Peyer's patch (tissue), 4 donors: ENCODE results near the gene KSR2.

Source experiments
- POLR2A ChIP-seq, 2 donors: fragments of 450-650 bp; IDR thresholded peaks; one replicate each; pipeline ENCODE4 v1.5.1; 2017; ENCODE audit warnings: antibody characterized with exemption in 2 of 2, mild to moderate bottlenecking in 2 of 2, moderate library complexity in 2 of 2
- TF ChIP-seq, protein P1 (sequence below), 6 experiments: fragments of 450-650 bp in 4 of 6; fragments of 200-600 bp in 2 of 6; sonication (generic) in 1 of 6; IDR thresholded peaks; one replicate each; pipeline ENCODE4 v1.5.1; 2017 to 2019; ENCODE audit warnings: antibody characterized with exemption in 6 of 6, mild to moderate bottlenecking in 3 of 6, moderate library complexity in 1 of 6

DNA sequence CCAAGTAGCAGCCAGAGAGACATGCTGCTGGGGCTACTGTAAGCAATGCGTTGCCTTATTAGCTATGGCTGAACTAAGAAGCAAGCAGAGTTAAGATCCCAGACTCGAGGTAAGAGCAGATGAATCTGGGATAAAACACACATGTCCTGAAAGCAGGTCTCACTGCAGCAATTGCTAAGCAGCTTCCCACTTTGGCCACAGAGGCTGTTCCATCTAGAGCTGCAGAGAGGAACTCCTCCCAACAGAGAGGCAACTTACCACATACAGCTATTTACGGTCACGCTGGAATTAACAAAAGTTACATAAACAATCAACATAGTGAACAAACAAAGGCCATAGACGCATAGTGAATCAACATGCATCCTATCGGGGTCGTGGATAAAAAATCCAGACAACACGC, 90.2 kb downstream of the KSR2 start:
- TF ChIP-seq, protein P1, sequence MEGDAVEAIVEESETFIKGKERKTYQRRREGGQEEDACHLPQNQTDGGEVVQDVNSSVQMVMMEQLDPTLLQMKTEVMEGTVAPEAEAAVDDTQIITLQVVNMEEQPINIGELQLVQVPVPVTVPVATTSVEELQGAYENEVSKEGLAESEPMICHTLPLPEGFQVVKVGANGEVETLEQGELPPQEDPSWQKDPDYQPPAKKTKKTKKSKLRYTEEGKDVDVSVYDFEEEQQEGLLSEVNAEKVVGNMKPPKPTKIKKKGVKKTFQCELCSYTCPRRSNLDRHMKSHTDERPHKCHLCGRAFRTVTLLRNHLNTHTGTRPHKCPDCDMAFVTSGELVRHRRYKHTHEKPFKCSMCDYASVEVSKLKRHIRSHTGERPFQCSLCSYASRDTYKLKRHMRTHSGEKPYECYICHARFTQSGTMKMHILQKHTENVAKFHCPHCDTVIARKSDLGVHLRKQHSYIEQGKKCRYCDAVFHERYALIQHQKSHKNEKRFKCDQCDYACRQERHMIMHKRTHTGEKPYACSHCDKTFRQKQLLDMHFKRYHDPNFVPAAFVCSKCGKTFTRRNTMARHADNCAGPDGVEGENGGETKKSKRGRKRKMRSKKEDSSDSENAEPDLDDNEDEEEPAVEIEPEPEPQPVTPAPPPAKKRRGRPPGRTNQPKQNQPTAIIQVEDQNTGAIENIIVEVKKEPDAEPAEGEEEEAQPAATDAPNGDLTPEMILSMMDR (IDR thresholded peaks at IDR 0.05) = no peak
- TF ChIP-seq POLR2A (IDR thresholded peaks at IDR 0.05) = no peak
